Thyroid gland (tissue), 4 donors: Measurements from ENCODE around the gene CRAMP1. TPM values are rescaled to one million over a fixed set of nuclear protein-coding genes. Genes with fewer than 3 reads are reported as not detected.

Source experiments
- DNase-seq, 2 donors: peaks; one replicate each; pipeline ENCODE4 v3.0.0-alpha.2; 2019
- H3K27ac ChIP-seq, 3 donors: fragments of 200-600 bp; sonication (generic); 1 replicate in 2 of 3; 2 replicates in 1 of 3; pipeline ENCODE4 v1.5.1; 2016 to 2019; ENCODE audit warnings: mild to moderate bottlenecking in 1 of 3, moderate library complexity in 1 of 3
- H3K27me3 ChIP-seq: fragments of 200-600 bp; sonication (generic); one replicate; pipeline ENCODE4 v1.5.1; 2019
- H3K36me3 ChIP-seq, 2 donors: fragments of 200-600 bp; sonication (generic); one replicate each; pipeline ENCODE4 v1.5.1; 2016 to 2019
- H3K4me1 ChIP-seq, 2 donors: fragments of 200-600 bp; sonication (generic); one replicate each; pipeline ENCODE4 v1.5.1; 2017 to 2019
- H3K4me3 ChIP-seq, 3 donors: fragments of 200-600 bp; sonication (generic); replicated peaks in 1 of 3; 1 replicate in 2 of 3; 2 replicates in 1 of 3; pipeline ENCODE4 v1.5.1; 2016; ENCODE audit warnings: mild to moderate bottlenecking in 1 of 3
- H3K9me3 ChIP-seq: fragments of 200-600 bp; sonication (generic); one replicate; pipeline ENCODE4 v1.5.1; 2017
- CTCF ChIP-seq, 6 experiments: fragments of 200-600 bp in 3 of 6; fragments of 450-650 bp in 3 of 6; sonication (generic) in 3 of 6; IDR thresholded peaks; one replicate each; pipeline ENCODE4 v1.5.1; 2016 to 2019; ENCODE audit warnings: antibody characterized with exemption in 6 of 6, mild to moderate bottlenecking in 2 of 6, inconsistent platforms in 1 of 6, moderate library complexity in 1 of 6
- POLR2A ChIP-seq, 2 donors: fragments of 450-650 bp; IDR thresholded peaks; one replicate each; pipeline ENCODE4 v1.6.1; 2017; ENCODE audit warnings: antibody characterized with exemption in 2 of 2, mild to moderate bottlenecking in 2 of 2, moderate library complexity in 1 of 2
- WGBS, 2 donors: methylation state at CpG; one replicate each; pipeline ENCODE4 v1.1.5; 2017; 5-methylcytosine and 5-hydroxymethylcytosine counted together
- intact Hi-C: fragments of 100-400 bp; cut with DNase I; formaldehyde crosslinking; loops from one replicate; pipeline ENCODE4 v1.15.1; 2023
- total RNA-seq, 4 donors: library from RNA; depleted of rRNA; stranded (reverse); fragments of >200 nt; gene quantifications; one replicate each; pipeline ENCODE4 v1.2.3, GENCODE V29; 2016

CRAMP1 gene
- total RNA-seq = 10 to 100 TPM; 11.0 to 20.8 (median 15.6) TPM

GRCh38 chr16:1612320-1613111, at the start of gene CRAMP1:
TSS of gene CRAMP1 (plus strand) at chr16:1612360. CDS start at chr16:1614640, 2,280 bp downstream.
- intact Hi-C loops = loop anchor here (10.0 kb wide), 1 partner anchor 92 kb away; the partner anchor contains the start of gene MAPK8IP3
- H3K4me1 ChIP-seq = peaks cover 24 to 54% of the 10 kb centered on the region in 2 donors
- no peaks in the 10 kb centered on the region for H3K36me3 ChIP-seq
- no peaks in the 10 kb centered on the region for H3K27me3 ChIP-seq
- peak within 1 kb of the TSS; percentile 69 to 94 (median 83) for H3K4me3 ChIP-seq
- H3K27ac ChIP-seq = peak within 1 kb of the TSS; percentile 25 to 71 (median 58)
- no peak for DNase-seq
- H3K9me3 ChIP-seq = no peaks in the 10 kb centered on the region
- WGBS, 2 donors = 2% methylated on average over 17 to 24 of the region's 101 CpGs
- TF ChIP-seq CTCF (IDR thresholded peaks at IDR 0.05) = no peak
- TF ChIP-seq POLR2A (IDR thresholded peaks at IDR 0.05) = peak in 1 of 2 donors; percentile 61

- Histone ChIP-seq H3K4me1 (no peaks in the 10 kb centered on the region), H3K27me3 (no peaks in the 10 kb centered on the region), H3K36me3 (peaks cover 38 to 49% of the 10 kb centered on the region in 2 donors), H3K4me3 (no peak overlapping the region), H3K9me3 (no peaks in the 10 kb centered on the region), H3K27ac (no peak overlapping the region)
- no peak for TF ChIP-seq POLR2A (IDR thresholded peaks at IDR 0.05)
- no peak for TF ChIP-seq CTCF (IDR thresholded peaks at IDR 0.05)
- no peak for DNase-seq
- intact Hi-C loops = no loop called here
- 97 to 98% methylated on average over 11 to 20 of the region's 20 CpGs for WGBS, 2 donors
Observed at GRCh38 chr16:1563786-1564185, 48.4 kb upstream of the CRAMP1 start.

GRCh38 chr16:1564325-1564724, 47.8 kb upstream of the CRAMP1 start:
- peak in 1 of 6 experiments; percentile 8 for TF ChIP-seq CTCF (IDR thresholded peaks at IDR 0.05)
- no peak for TF ChIP-seq POLR2A (IDR thresholded peaks at IDR 0.05)
- intact Hi-C loops = no loop called here
- no peak overlapping the region for H3K27ac ChIP-seq
- peaks cover 35 to 44% of the 10 kb centered on the region in 2 donors for H3K36me3 ChIP-seq
- no peaks in the 10 kb centered on the region for H3K9me3 ChIP-seq
- H3K27me3 ChIP-seq = no peaks in the 10 kb centered on the region
- no peak for DNase-seq
- 81 to 87% methylated on average over 8 to 9 of the region's 9 CpGs for WGBS, 2 donors
- H3K4me1 ChIP-seq = no peaks in the 10 kb centered on the region
- H3K4me3 ChIP-seq = no peak overlapping the region

- no peaks in the 10 kb centered on the region for H3K27me3 ChIP-seq
- no peak overlapping the region for H3K27ac ChIP-seq
- no peaks in the 10 kb centered on the region for H3K4me1 ChIP-seq
- H3K4me3 ChIP-seq = no peak overlapping the region
- H3K9me3 ChIP-seq = no peaks in the 10 kb centered on the region
- no peak for DNase-seq
- intact Hi-C loops = no loop called here
- H3K36me3 ChIP-seq = peaks cover 27 to 43% of the 10 kb centered on the region in 2 donors
- no peak for TF ChIP-seq CTCF (IDR thresholded peaks at IDR 0.05)
- no peak for TF ChIP-seq POLR2A (IDR thresholded peaks at IDR 0.05)
- 87 to 90% methylated on average over 16 of the region's 16 CpGs for WGBS, 2 donors
Observed at GRCh38 chr16:1565083-1565805, 46.9 kb upstream of the CRAMP1 start.

GRCh38 chr16:1567988-1568387, 44.2 kb upstream of the CRAMP1 start:
- Histone ChIP-seq H3K36me3 (peaks cover 14 to 33% of the 10 kb centered on the region in 2 donors), H3K27ac (no peak overlapping the region), H3K4me3 (no peak overlapping the region), H3K9me3 (no peaks in the 10 kb centered on the region), H3K4me1 (no peaks in the 10 kb centered on the region), H3K27me3 (no peaks in the 10 kb centered on the region)
- TF ChIP-seq CTCF (IDR thresholded peaks at IDR 0.05) (no peak), POLR2A (IDR thresholded peaks at IDR 0.05) (no peak)
- no peak for DNase-seq
- WGBS, 2 donors = 90 to 91% methylated on average over 11 of the region's 13 CpGs
- intact Hi-C loops = no loop called here
